Colonic mucosa (tissue), 4 donors: ENCODE measurements around the gene CDKL5. TPM values are rescaled to one million over a fixed set of nuclear protein-coding genes. Genes with fewer than 3 reads are reported as not detected.
"Not testable (repeated sequence)": the region's sequence is repeated elsewhere in the genome, so short reads cannot be mapped to it uniquely, and the experiment has no call there.

ENCODE experiments used
- DNase-seq: peaks from one replicate; pipeline ENCODE4 v3.0.0-alpha.2; 2020
- H3K27ac ChIP-seq: fragments of 200-600 bp; one replicate; pipeline ENCODE4 v1.8.0; 2021
- H3K27me3 ChIP-seq: fragments of 200-600 bp; one replicate; pipeline ENCODE4 v1.8.0; 2021
- H3K36me3 ChIP-seq: fragments of 200-600 bp; one replicate; pipeline ENCODE4 v1.8.0; 2021
- H3K4me1 ChIP-seq: fragments of 200-600 bp; one replicate; pipeline ENCODE4 v1.8.0; 2021; ENCODE audit warnings: mild to moderate bottlenecking
- H3K4me3 ChIP-seq: fragments of 200-600 bp; one replicate; pipeline ENCODE4 v1.8.0; 2021
- H3K9ac ChIP-seq, 2 donors: one replicate each; pipeline ENCODE4 v1.7.0; 2013; ENCODE audit warnings: control low read depth in 2 of 2, low read depth in 2 of 2, low read length in 2 of 2
- H3K9me3 ChIP-seq: fragments of 200-600 bp; one replicate; pipeline ENCODE4 v1.8.0; 2021
- CTCF ChIP-seq: fragments of 200-600 bp; IDR thresholded peaks from one replicate; pipeline ENCODE4 v1.8.0; 2022; ENCODE audit warnings: antibody characterized with exemption, mild to moderate bottlenecking
- intact Hi-C: fragments of 100-400 bp; cut with DNase I; formaldehyde crosslinking; loops from one replicate; pipeline ENCODE4 v1.14.1; 2022
- total RNA-seq, 2 donors: library from RNA; stranded (reverse); fragmentation: NEBNext Ultra II Directional in 1 of 2; extraction: Animal tissue kit (Norgen Biotek cat#: 25700) in 1 of 2; gene quantifications; one replicate each; pipeline ENCODE4 v1.2.1, GENCODE V29; 2021
- donor health status: healthy.
- donor health status: DM: no; HTN: no; CAD: no.
- donor health status: DM: no; HTN: no; CAD: no.

The CDKL5 gene
- total RNA-seq, 2 donors from 2014 or later = 3.7 to 4.4 TPM

GRCh38 chrX:18582910-18583493 lies 157.6 kb downstream of the CDKL5 start:
- H3K4me1 ChIP-seq = no peaks in the 10 kb centered on the region
- H3K9ac ChIP-seq = no peak overlapping the region
- H3K9me3 ChIP-seq = no peaks in the 10 kb centered on the region
- H3K27me3 ChIP-seq = no peaks in the 10 kb centered on the region
- no peaks in the 10 kb centered on the region for H3K36me3 ChIP-seq
- H3K27ac ChIP-seq = no peak overlapping the region
- intact Hi-C loops = no loop called here
- TF ChIP-seq CTCF = no peak
- no peak for DNase-seq
- H3K4me3 ChIP-seq = no peak overlapping the region

- H3K9me3 ChIP-seq, H3K36me3 ChIP-seq, DNase-seq, H3K27ac ChIP-seq, H3K4me1 ChIP-seq, H3K27me3 ChIP-seq, H3K9ac ChIP-seq, H3K4me3 ChIP-seq, intact Hi-C loops: not testable (repeated sequence)
Measured at GRCh38 chrX:18589292-18589691, 163.9 kb downstream of the CDKL5 start.

- no peak for DNase-seq
- no peak for TF ChIP-seq CTCF
- Histone ChIP-seq H3K27me3 (no peaks in the 10 kb centered on the region), H3K4me1 (no peaks in the 10 kb centered on the region), H3K27ac (no peak overlapping the region), H3K4me3 (no peak overlapping the region), H3K9ac (no peak overlapping the region), H3K36me3 (no peaks in the 10 kb centered on the region), H3K9me3 (no peaks in the 10 kb centered on the region)
- intact Hi-C loops = no loop called here
Measured at GRCh38 chrX:18591834-18592233, 166.4 kb downstream of the CDKL5 start.

GRCh38 chrX:18594079-18594478 lies 168.7 kb downstream of the CDKL5 start:
- no peak for TF ChIP-seq CTCF
- Histone ChIP-seq H3K27ac (no peak overlapping the region), H3K27me3 (no peaks in the 10 kb centered on the region), H3K9me3 (no peaks in the 10 kb centered on the region), H3K36me3 (no peaks in the 10 kb centered on the region), H3K9ac (no peak overlapping the region), H3K4me1 (no peaks in the 10 kb centered on the region), H3K4me3 (no peak overlapping the region)
- DNase-seq = no peak
- intact Hi-C loops = no loop called here

- Histone ChIP-seq H3K9ac (no peak overlapping the region), H3K27ac (no peak overlapping the region), H3K4me3 (no peak overlapping the region), H3K27me3 (no peaks in the 10 kb centered on the region), H3K36me3 (no peaks in the 10 kb centered on the region), H3K9me3 (no peaks in the 10 kb centered on the region), H3K4me1 (no peaks in the 10 kb centered on the region)
- intact Hi-C loops = no loop called here
- TF ChIP-seq CTCF = no peak
- DNase-seq = no peak
Measured at GRCh38 chrX:18596096-18596495, 170.7 kb downstream of the CDKL5 start.

GRCh38 chrX:18598413-18598812 lies 173.0 kb downstream of the CDKL5 start:
- no peaks in the 10 kb centered on the region for H3K36me3 ChIP-seq
- DNase-seq = no peak
- H3K9me3 ChIP-seq = no peaks in the 10 kb centered on the region
- H3K4me1 ChIP-seq = no peaks in the 10 kb centered on the region
- no peak overlapping the region for H3K27ac ChIP-seq
- intact Hi-C loops = no loop called here
- no peak overlapping the region for H3K4me3 ChIP-seq
- no peaks in the 10 kb centered on the region for H3K27me3 ChIP-seq
- no peak for TF ChIP-seq CTCF
- H3K9ac ChIP-seq = no peak overlapping the region
